ENCODE data around the gene FTO. TPM values are rescaled to one million over a fixed set of nuclear protein-coding genes. Genes with fewer than 3 reads are reported as not detected.
A peak's percentile ranks its signal among the peaks of the same experiment; 100 is the strongest.

The FTO gene
- total RNA-seq, 1 donor from 2014 or later: 75.6 TPM

DNA sequence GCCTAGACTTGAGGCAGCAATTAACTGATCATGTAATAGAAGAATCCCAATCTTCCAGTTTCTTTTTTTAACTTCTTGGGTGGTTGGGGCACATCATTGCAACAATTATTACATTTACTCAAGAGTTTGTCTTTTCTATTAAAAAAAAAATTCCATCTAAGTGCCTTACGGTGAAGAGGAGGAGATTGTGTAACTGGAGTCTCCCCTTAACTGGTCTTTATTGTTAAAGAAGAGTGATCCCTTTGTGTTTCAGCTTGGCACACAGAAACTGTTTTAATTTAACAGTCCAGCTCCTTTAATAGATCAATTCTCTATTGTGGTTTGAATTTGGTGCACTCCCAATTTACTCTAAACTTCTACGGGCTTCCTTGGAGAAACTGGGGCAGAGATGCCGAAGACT is 75.2 kb downstream of the FTO start:
- no peak for ATAC-seq
- TF ChIP-seq, protein P1, sequence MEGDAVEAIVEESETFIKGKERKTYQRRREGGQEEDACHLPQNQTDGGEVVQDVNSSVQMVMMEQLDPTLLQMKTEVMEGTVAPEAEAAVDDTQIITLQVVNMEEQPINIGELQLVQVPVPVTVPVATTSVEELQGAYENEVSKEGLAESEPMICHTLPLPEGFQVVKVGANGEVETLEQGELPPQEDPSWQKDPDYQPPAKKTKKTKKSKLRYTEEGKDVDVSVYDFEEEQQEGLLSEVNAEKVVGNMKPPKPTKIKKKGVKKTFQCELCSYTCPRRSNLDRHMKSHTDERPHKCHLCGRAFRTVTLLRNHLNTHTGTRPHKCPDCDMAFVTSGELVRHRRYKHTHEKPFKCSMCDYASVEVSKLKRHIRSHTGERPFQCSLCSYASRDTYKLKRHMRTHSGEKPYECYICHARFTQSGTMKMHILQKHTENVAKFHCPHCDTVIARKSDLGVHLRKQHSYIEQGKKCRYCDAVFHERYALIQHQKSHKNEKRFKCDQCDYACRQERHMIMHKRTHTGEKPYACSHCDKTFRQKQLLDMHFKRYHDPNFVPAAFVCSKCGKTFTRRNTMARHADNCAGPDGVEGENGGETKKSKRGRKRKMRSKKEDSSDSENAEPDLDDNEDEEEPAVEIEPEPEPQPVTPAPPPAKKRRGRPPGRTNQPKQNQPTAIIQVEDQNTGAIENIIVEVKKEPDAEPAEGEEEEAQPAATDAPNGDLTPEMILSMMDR (IDR thresholded peaks at IDR 0.05): no peak
- no peak for DNase-seq
- H3K4me3 ChIP-seq: no peak overlapping the region
- H3K4me1 ChIP-seq: peaks cover 44% of the 10 kb centered on the region
- no peaks in the 10 kb centered on the region for H3K9me3 ChIP-seq
- no peaks in the 10 kb centered on the region for H3K36me3 ChIP-seq
- intact Hi-C loops (cut with DNase I): no loop called here
- no peak overlapping the region for H3K27ac ChIP-seq
- no peaks in the 10 kb centered on the region for H3K27me3 ChIP-seq

DNA sequence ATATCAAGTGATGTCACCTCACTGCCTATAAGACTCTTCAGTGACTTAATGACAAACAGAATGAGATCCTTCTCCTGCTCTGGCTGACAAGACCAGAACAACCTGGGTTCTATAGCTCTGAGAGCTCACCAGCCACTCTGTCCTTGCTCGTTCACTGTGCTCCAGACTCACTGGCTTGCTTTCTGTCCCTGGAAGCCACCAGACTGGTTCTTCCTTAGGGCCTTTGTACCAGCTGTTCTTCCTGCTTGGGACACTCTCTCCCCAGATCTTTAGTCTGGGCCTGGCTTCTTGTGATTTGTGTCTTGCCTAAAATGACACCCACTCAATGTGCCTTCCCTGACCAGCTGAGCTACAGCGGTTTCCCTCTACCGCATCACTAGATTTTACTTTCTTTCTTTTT is 76.1 kb downstream of the FTO start:
- Histone ChIP-seq H3K4me1 (peaks cover 37% of the 10 kb centered on the region), H3K9me3 (no peaks in the 10 kb centered on the region), H3K27me3 (no peaks in the 10 kb centered on the region), H3K36me3 (no peaks in the 10 kb centered on the region), H3K4me3 (no peak overlapping the region), H3K27ac (no peak overlapping the region)
- DNase-seq (no peak), ATAC-seq (peak; percentile 67)
- intact Hi-C loops (cut with DNase I): no loop called here
- TF ChIP-seq, protein P1 (IDR thresholded peaks at IDR 0.05): no peak

DNA sequence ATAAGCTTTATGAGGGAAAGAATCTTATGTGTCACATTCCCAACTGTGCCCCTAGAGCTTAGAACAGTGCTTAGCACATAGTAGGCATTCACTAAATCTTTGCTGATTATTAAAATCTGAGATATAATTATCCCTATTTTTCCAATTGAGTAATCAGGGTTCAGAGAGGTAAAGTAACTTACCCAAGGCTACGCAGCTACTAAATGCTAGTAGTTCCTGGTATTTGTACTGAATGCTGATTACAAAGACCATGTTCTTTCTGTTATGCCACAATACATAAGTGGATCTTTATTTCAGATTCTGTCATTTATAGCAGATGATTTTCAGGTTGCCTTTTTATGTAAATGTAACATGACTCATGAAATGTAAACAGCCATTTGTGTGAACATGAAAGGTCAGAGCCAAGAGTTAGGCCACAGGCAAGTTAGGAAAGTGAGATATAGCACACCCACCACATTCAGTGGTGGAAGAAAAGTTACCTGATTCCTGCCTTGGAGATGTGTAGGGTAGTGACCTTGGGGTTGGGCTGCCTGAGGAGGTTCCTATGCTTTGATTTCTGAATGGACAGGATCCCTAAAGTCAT is 77.2 kb downstream of the FTO start:
- Histone ChIP-seq H3K9me3 (no peaks in the 10 kb centered on the region), H3K4me1 (peaks cover 27% of the 10 kb centered on the region), H3K4me3 (no peak overlapping the region), H3K27ac (no peak overlapping the region), H3K36me3 (no peaks in the 10 kb centered on the region), H3K27me3 (no peaks in the 10 kb centered on the region)
- no peak for DNase-seq
- TF ChIP-seq, protein P1 (IDR thresholded peaks at IDR 0.05): no peak
- ATAC-seq: peak; percentile 38
- intact Hi-C loops (cut with DNase I): no loop called here

DNA sequence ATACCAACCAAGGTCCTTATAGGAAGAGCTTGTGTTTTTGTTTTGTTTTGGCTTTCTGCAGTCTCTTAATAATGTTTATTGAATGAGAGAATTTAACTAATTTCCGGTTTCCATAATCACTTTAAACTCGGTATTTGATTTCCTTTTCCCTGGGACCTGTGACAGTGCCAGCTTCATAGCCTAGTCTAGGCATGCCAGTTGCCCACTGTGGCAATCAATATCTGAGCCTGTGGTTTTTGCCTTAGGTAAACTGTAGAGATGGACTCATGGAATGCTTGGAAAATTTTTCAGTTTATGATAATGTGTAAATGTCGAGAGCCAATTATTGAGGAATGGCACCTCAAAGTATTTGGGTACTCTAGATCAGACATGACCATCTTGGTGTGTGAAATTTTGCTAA is 78.2 kb downstream of the FTO start:
- no peak overlapping the region for H3K27ac ChIP-seq
- intact Hi-C loops (cut with DNase I): no loop called here
- TF ChIP-seq, protein P1 (IDR thresholded peaks at IDR 0.05): no peak

DNA sequence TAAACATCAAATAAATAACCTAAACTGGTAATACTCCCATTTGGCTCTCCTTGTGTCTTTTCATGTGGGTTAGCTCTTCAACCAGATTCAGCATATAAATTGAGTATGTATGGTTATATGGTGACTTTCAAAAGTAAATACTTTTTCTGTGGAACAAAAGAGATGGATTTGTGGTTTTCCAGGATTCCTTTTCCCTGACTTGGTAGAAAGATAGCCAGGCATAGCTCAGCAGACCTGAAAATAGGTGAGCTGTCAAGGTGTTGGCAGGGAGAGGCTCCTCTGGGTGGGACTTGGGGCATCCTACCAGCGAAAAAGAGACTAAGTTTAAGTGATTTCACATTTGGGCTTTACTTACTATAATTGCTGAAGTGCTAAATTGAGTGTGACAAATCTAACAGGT is 80.3 kb downstream of the FTO start:
- Histone ChIP-seq H3K27me3 (no peaks in the 10 kb centered on the region), H3K36me3 (no peaks in the 10 kb centered on the region), H3K4me1 (peaks cover 16% of the 10 kb centered on the region), H3K9me3 (no peaks in the 10 kb centered on the region), H3K4me3 (no peak overlapping the region), H3K27ac (no peak overlapping the region)
- ATAC-seq (no peak), DNase-seq (no peak)
- intact Hi-C loops (cut with DNase I): no loop called here
- TF ChIP-seq, protein P1 (IDR thresholded peaks at IDR 0.05): no peak

More for the DNA sequence above, 78.2 kb downstream of the FTO start:
- ATAC-seq: no peak
- peaks cover 27% of the 10 kb centered on the region for H3K4me1 ChIP-seq
- H3K27me3 ChIP-seq: no peaks in the 10 kb centered on the region
- no peaks in the 10 kb centered on the region for H3K9me3 ChIP-seq
- no peaks in the 10 kb centered on the region for H3K36me3 ChIP-seq
- H3K4me3 ChIP-seq: no peak overlapping the region
- DNase-seq: no peak

DNA sequence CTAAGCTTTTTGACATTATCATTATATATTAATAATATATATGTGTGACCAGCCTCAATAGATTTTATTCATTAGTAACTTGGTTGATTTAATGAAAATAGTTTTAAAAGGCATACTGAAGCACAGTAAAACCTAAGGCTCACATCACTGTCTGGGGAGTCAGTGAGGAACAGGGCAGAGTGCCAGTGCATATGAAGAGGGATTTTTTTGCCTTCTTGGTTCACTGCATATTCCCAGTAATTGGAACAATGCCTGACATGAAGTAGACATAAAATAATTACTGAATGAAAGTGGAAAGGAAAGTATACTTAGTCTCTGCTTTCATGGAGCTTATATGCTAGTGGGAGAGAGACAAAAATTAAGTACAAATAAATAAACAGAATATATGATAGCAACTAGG is 81.1 kb downstream of the FTO start:
- no peak for ATAC-seq
- Histone ChIP-seq H3K27me3 (no peaks in the 10 kb centered on the region), H3K4me3 (no peak overlapping the region), H3K36me3 (no peaks in the 10 kb centered on the region), H3K9me3 (no peaks in the 10 kb centered on the region), H3K27ac (no peak overlapping the region), H3K4me1 (peaks cover 11% of the 10 kb centered on the region)
- TF ChIP-seq, protein P1 (IDR thresholded peaks at IDR 0.05): no peak
- intact Hi-C loops (cut with DNase I): no loop called here
- no peak for DNase-seq

All from upper lobe of right lung (tissue), 1 donor.